Stomach (tissue), 4 donors: ENCODE results near the gene FIGLA.

Source experiments
- EP300 ChIP-seq: sonication (generic); formaldehyde crosslinking; IDR thresholded peaks from one replicate; pipeline ENCODE4 v1.6.1; 2017; ENCODE audit warnings: antibody characterized with exemption
- POLR2A ChIP-seq, 4 donors: fragments of 450-650 bp; IDR thresholded peaks; one replicate each; pipeline ENCODE4 v1.6.1; 2016; ENCODE audit warnings: antibody characterized with exemption in 4 of 4, control low read depth in 2 of 4, mild to moderate bottlenecking in 1 of 4, moderate library complexity in 1 of 4
- POLR2AphosphoS5 ChIP-seq, 3 donors: sonication (generic); formaldehyde crosslinking; IDR thresholded peaks; one replicate each; pipeline ENCODE4 v1.6.1; 2016; ENCODE audit warnings: antibody characterized with exemption in 3 of 3
- TF ChIP-seq, protein P1 (sequence below), 7 experiments: fragments of 450-650 bp in 4 of 7; fragments of 200-600 bp in 3 of 7; sonication (generic) in 3 of 7; IDR thresholded peaks; one replicate each; pipeline ENCODE4 v1.5.1; 2016 to 2019; ENCODE audit warnings: antibody characterized with exemption in 7 of 7, control low read depth in 2 of 7, mild to moderate bottlenecking in 1 of 7

DNA sequence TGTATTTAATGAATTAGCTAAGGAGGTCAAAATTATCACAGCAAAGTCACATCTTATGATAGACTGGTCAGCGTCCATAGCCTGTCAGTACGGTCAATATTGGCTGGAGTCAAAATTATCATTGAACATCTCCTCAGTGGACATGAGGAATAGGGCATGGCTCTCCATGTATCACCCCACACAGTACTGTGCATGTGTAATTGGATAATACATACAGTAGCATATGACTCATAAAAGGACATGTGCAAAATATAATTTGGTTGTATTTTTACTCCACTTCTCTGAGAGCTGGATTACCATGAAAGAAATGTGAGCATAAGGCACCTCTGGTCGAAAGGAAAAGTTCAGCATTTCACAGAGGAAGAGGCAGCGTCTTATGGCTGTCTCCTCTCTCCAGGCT is 47.4 kb downstream of the FIGLA start:
- TF ChIP-seq, protein P1, sequence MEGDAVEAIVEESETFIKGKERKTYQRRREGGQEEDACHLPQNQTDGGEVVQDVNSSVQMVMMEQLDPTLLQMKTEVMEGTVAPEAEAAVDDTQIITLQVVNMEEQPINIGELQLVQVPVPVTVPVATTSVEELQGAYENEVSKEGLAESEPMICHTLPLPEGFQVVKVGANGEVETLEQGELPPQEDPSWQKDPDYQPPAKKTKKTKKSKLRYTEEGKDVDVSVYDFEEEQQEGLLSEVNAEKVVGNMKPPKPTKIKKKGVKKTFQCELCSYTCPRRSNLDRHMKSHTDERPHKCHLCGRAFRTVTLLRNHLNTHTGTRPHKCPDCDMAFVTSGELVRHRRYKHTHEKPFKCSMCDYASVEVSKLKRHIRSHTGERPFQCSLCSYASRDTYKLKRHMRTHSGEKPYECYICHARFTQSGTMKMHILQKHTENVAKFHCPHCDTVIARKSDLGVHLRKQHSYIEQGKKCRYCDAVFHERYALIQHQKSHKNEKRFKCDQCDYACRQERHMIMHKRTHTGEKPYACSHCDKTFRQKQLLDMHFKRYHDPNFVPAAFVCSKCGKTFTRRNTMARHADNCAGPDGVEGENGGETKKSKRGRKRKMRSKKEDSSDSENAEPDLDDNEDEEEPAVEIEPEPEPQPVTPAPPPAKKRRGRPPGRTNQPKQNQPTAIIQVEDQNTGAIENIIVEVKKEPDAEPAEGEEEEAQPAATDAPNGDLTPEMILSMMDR (IDR thresholded peaks at IDR 0.05): no peak
- TF ChIP-seq POLR2A (IDR thresholded peaks at IDR 0.05): no peak
- no peak for TF ChIP-seq EP300
- TF ChIP-seq POLR2AphosphoS5 (IDR thresholded peaks at IDR 0.05): no peak
